HG03095 (cell line): ENCODE data around the gene KRTAP10-4.
"Not testable (repeated sequence)": the region's sequence is repeated elsewhere in the genome, so short reads cannot be mapped to it uniquely, and the experiment has no call there.

ENCODE experiments used
- ATAC-seq: cut with Tn5 transposase; IDR thresholded peaks from one replicate; pipeline ENCODE4 v1.9.1; 2021; ENCODE audit warnings: moderate library complexity; ENCODE audit not compliant: unreplicated experiment

KRTAP10-4 gene

GRCh38 chr21:44557491-44558328 is 15.8 kb upstream of the KRTAP10-4 start:
- no peak for ATAC-seq

- ATAC-seq: not testable (repeated sequence)
Observed at GRCh38 chr21:44558329-44558675, 15.2 kb upstream of the KRTAP10-4 start.

- no peak for ATAC-seq
Observed at GRCh38 chr21:44558695-44559094, 14.8 kb upstream of the KRTAP10-4 start, which contains the start of gene KRTAP10-3. Gene KRTAP10-3, minus strand, starts transcription at chr21:44558795. Its CDS starts 80 bp downstream, at chr21:44558715.

- no peak for ATAC-seq
Observed at GRCh38 chr21:44564099-44564498, 9.4 kb upstream of the KRTAP10-4 start.

- no peak for ATAC-seq
Observed at GRCh38 chr21:44564886-44565598, 8.5 kb upstream of the KRTAP10-4 start.

GRCh38 chr21:44566403-44566802 is 7.1 kb upstream of the KRTAP10-4 start:
- no peak for ATAC-seq

- ATAC-seq: no peak
Observed at GRCh38 chr21:44567481-44568171, 5.9 kb upstream of the KRTAP10-4 start.

GRCh38 chr21:44568261-44568660 is 5.3 kb upstream of the KRTAP10-4 start:
- no peak for ATAC-seq

- no peak for ATAC-seq
Observed at GRCh38 chr21:44568667-44569556, 4.6 kb upstream of the KRTAP10-4 start.

- no peak for ATAC-seq
Observed at GRCh38 chr21:44569861-44570517, 3.5 kb upstream of the KRTAP10-4 start.

- ATAC-seq: no peak
Observed at GRCh38 chr21:44571296-44571695, 2.2 kb upstream of the KRTAP10-4 start.

GRCh38 chr21:44571844-44572782 is 1.4 kb upstream of the KRTAP10-4 start:
- ATAC-seq: no peak

- ATAC-seq: no peak
Observed at GRCh38 chr21:44572959-44573583, 458 bp upstream of the KRTAP10-4 start.

- no peak for ATAC-seq
Observed at GRCh38 chr21:44574457-44575306, 1.2 kb downstream of the KRTAP10-4 start.

- ATAC-seq: no peak
Observed at GRCh38 chr21:44575307-44576024, 1.9 kb downstream of the KRTAP10-4 start.

- no peak for ATAC-seq
Observed at GRCh38 chr21:44576025-44576420, 2.5 kb downstream of the KRTAP10-4 start.
